DMS114 treated with DMSO at 0.1 percent for 48 hours (cell line): ENCODE results near the gene RALGPS1.

Experiments used
- DNase-seq: peaks from one replicate; lab custom pipeline; 2025; ENCODE audit not compliant: unreplicated experiment; lab: John Stamatoyannopoulos, UW

The RALGPS1 gene

DNA sequence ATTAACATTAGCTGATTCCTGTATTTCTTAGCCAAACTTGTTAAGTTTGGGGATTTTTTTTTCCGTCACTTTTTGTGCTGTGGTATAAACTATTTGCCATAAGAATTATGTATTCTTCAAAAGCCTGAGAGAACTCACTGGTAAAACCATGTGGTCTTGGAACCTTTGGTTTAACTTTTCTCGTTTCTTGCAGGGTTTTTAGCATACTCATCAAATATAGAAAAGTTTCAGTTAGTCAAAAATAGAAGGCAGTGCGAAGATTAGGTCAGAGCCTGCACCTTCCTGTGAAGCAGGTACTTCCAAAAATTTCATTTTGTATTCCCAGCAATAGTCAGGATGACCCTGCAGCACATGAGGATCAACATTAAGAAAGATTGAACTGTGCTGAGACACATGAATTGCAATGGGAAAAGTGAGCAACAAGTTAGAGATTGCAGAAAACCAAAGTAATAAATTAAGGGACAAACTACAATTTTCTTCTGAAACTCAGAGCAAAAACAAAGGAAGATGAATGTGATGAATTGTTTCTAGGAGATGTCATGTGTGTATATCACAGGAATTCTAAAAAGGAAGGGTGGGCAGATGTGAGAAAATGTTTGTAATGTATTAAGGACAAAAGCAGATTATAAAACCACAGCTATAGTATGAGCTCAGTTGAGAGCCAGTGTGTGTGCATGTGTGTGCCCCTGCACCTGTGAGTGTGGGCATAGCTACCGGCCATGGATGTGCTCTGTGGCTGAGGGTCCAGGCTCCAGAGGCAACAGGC is 105.6 kb downstream of the RALGPS1 start:
- no peak for DNase-seq

DNA sequence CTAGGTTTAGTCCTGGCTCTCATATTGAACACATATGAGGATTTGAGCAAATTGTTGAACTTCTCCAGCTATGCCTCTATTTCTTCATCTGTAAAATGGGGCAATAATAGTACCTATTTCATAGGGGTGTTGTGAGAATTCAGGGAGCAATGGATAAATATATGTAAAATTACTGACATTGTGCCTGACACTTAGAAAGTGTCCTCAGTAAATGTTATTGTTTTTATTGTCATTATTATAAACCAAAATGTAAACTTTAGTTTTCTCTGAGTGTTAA is 106.2 kb downstream of the RALGPS1 start:
- DNase-seq, result no peak

GRCh38 chr9:127021664-127022363 is 107.2 kb downstream of the RALGPS1 start:
- DNase-seq, result no peak

DNA sequence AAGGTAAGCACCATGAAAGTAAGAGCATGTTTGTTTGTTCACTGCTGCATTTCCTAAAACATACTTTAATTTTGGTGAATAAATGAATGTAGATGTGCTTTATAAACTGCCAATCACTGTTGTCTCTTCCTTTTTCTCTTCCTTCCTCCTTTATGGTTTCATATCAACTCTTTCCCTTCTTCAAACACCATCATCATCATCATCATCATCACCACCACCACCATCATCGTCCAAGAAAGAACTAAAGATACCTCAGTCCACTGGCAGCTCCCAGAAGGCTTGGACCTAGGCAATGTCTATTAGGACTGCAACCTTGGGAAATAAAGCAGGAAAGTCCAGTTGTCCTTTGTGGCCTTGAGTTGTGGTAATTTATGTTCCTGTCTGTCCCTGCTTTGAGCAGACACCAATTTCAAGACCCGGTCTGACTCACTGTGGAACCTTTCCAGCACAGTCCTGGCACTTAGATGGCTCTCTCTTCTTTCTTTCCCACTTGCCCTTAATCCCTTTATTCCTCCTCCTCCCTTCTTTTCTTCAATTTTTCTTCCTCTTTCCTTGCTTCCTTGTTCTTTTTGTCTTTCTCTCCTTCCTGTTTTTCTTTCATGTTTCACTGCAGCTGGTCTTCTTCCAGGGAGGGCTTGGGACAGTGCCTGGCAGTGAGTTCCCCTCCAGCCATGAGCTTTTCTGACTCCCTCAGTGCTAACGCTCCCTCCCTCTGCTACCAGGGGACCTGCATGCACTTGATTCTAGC is 108.5 kb downstream of the RALGPS1 start:
- DNase-seq, result no peak

DNA sequence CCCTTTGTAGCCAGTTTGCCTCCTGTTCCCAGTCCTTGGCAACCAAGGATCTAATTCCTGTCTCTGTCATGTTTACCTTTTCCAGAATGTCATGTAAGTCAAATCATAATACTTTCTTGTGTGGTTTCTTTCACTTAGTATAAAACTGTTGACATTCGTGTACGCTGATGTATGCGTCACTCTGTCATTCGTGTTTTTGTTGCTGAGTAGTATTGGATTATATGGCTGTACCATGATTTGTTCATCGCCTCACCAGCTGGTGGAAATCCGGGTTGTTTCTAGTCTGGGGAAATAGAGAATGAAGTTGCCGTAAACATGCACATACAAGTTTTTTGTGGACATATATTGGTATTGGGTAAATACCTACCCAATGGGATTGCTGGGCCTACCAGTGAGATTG is 110.5 kb downstream of the RALGPS1 start:
- no peak for DNase-seq

- DNase-seq, result no peak
Measured at GRCh38 chr9:127027694-127028093, 113.1 kb downstream of the RALGPS1 start.

DNA sequence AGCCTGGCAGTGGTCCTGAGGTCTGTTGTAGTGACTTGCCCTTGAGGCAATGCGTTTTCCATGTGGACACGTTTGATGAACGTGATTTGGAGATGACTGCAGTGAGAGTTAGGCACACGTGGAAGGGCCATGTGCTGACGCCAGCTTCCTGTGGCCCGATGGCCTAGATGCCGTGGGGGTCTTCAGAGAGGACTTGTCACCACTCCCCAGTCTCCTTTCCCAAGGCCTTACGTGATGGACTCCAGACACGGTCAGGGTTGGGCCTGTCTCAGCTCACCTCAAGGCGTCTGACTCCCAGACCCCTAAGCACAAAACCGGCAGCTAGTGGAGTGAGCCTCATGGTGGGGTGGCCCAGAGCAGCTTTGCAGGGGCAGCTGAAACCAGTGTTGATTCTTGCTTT is 115.0 kb downstream of the RALGPS1 start:
- DNase-seq, result no peak

GRCh38 chr9:127030814-127031740 is 116.5 kb downstream of the RALGPS1 start:
- no peak for DNase-seq

DNA sequence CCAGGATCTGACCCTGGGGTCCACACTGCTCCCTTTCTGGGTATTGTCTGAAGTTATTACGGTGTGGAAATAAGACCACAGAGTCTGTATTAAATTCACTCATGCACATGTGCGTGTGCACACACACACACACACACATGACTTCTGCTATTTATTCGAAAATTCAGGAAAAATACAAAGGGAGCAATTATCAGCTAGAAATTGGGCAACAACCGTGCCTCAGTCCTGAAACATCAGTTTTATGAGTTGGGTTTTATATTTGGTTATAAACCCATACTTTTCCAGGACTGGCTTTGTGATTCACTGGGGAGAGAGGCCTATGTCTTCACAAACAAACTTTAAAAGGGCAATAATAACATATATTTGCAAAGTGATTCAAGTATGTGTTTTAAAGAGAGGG is 117.7 kb downstream of the RALGPS1 start:
- DNase-seq, result no peak

DNA sequence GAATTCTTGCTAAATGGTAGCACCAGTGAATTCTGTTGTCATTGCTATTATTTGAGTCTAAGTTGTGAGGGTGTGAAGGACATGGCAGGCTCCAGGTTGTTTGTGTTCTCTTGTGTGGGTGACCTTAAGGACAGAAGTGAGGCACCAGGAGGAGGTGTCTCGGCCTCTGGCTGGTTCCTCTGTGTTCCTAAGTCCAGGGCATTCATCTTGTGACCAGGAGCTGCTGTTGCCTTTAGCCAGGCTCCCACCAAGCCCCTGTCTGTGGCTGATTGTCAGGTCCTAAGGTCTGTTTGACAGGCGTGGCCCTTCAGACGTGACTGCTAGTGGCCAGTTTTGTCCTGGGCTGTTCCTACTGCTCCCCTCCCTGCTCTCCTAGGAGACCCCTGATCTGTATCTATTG is 118.5 kb downstream of the RALGPS1 start:
- DNase-seq, result no peak

GRCh38 chr9:127033789-127034188 is 119.2 kb downstream of the RALGPS1 start:
- DNase-seq, result no peak

- no peak for DNase-seq
Measured at GRCh38 chr9:127034691-127035090, 120.1 kb downstream of the RALGPS1 start.

GRCh38 chr9:127035423-127035822 is 120.8 kb downstream of the RALGPS1 start:
- no peak for DNase-seq

GRCh38 chr9:127035948-127036347 is 121.4 kb downstream of the RALGPS1 start:
- DNase-seq, result no peak

GRCh38 chr9:127036437-127036836 is 121.9 kb downstream of the RALGPS1 start:
- DNase-seq, result no peak

GRCh38 chr9:127038531-127038930 is 123.9 kb downstream of the RALGPS1 start:
- DNase-seq, result no peak

DNA sequence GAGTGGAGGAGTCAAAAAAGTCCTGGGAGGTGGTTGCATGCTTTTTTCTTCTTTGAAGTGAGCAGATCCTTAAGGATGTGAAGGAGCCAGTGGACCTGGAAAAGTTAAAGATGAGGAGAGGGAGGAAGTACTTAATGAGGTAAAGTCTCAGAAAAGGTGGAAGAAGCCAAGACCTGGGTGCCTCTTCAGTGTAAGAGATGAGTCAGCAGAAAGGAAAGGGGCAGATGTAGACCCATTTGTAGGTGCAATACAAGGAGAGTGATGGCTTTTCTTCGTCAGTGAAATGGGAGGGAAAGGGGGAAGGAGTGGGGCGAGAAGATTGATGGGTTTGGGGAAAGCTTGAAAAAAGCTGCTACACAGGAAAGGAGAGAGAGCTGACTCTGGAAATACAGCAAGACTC is 124.9 kb downstream of the RALGPS1 start:
- no peak for DNase-seq

- no peak for DNase-seq
Measured at GRCh38 chr9:127045148-127045547, 130.6 kb downstream of the RALGPS1 start.

DNA sequence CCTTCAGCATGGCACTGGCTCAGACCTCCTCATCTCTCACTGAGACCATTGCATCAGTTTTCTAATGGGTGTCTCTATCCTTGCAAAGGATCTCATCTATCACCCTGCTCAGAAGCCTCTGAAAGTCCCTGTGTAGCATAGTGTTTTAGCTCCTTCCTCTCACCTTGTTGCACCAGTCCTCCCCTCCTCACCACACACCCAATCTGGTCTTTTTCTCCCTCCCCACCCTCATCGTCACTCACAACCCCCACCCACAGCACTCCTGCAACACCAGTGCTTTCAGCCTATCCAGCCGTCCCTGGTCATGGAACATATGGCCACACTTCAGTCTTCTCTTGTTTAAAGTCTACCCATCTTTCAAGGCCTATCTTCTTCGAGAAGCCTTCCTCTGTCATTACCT is 133.4 kb downstream of the RALGPS1 start:
- no peak for DNase-seq

- DNase-seq, result no peak
Measured at GRCh38 chr9:127049044-127049443, 134.5 kb downstream of the RALGPS1 start.

DNA sequence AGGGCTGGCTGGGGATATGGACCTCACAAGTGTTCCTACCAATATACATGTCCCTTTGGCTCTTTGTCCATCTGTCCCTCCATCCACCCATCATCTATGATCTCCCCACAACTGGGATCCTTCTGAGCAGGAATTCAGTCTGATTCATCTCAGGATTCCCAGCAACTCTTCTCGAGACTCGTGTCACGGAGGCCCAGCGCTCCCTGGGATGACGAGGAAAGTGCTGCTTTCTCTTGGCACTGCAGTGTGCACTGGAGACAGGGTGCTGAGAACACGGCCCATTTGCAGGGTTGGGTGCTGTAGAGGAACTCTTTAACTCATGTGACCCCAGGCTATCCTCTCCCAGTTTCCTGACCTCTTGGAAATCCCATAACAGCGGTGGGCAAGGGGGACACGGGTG is 135.0 kb downstream of the RALGPS1 start:
- no peak for DNase-seq
